Endothelial cell of umbilical vein (primary cell): ENCODE data around the gene CCDC88B. TPM values are rescaled to one million over a fixed set of nuclear protein-coding genes. Genes with fewer than 3 reads are reported as not detected.

Experiments used
- BruUV-seq: library from RNA; stranded (reverse); fragments of 400-500 nt; replicated peaks from 2 replicates; lab custom pipeline; 2021; lab: Mats Ljungman, UMichigan
- CTCF ChIA-PET: fragments of 300-600, 350-600 bp; sonication (Branson Sonifier 250); formaldehyde crosslinking; loops from one replicate; lab custom pipeline; 2021; ENCODE audit warnings: antibody characterized with exemption, inconsistent platforms; lab: Charles Lee
- POLR2A ChIA-PET: fragments of 300-600, 350-600 bp; sonication (Branson Sonifier 250); formaldehyde crosslinking; loops from one replicate; lab custom pipeline; 2021; ENCODE audit warnings: antibody characterized with exemption, inconsistent platforms; lab: Charles Lee
- DNase-seq: peaks from one replicate; pipeline ENCODE4 v3.0.0-alpha.2; 2011; ENCODE audit warnings: low read depth, low spot score
- FAIRE-seq: peaks from 2 replicates; lab custom pipeline; 2011; peaks lifted over from hg19 to GRCh38; lab: Jason Lieb, UNC
- H2AFZ ChIP-seq: 2 replicates; pipeline ENCODE4 v1.6.0; 2012; ENCODE audit warnings: low read depth, low read length, control low read depth, inconsistent platforms
- H3K27ac ChIP-seq: 2 replicates; pipeline ENCODE4 v1.5.1; 2011; ENCODE audit warnings: low read depth, mild to moderate bottlenecking, control low read depth, low read length, moderate library complexity; ENCODE audit not compliant: insufficient read depth
- H3K27me3 ChIP-seq, 2 experiments: 2 replicates each; pipeline versions ENCODE4 v1.6.0 to v1.6.1; 2011; ENCODE audit warnings: low read length in 2 of 2, mixed read lengths in 1 of 2; ENCODE audit not compliant: control insufficient read depth in 2 of 2, insufficient read depth in 2 of 2
- H3K36me3 ChIP-seq, 2 experiments: 2 replicates in 1 of 2; 3 replicates in 1 of 2; pipeline ENCODE4 v1.5.1; 2011; ENCODE audit warnings: low read length in 2 of 2, mild to moderate bottlenecking in 1 of 2, moderate library complexity in 1 of 2; ENCODE audit not compliant: control insufficient read depth in 2 of 2, insufficient read depth in 2 of 2; ENCODE audit errors: extremely low read depth in 1 of 2
- H3K4me1 ChIP-seq: 3 replicates; pipeline ENCODE4 v1.5.1; 2011; ENCODE audit warnings: mild to moderate bottlenecking, low read length; ENCODE audit not compliant: control insufficient read depth, insufficient read depth; ENCODE audit errors: extremely low read depth
- H3K4me2 ChIP-seq: 2 replicates; pipeline ENCODE4 v1.6.1; 2011; ENCODE audit warnings: low read length, control low read depth, mixed read lengths; ENCODE audit not compliant: insufficient read depth
- H3K4me3 ChIP-seq, 3 experiments: fragments of 200-600 bp in 1 of 3; sonication (generic), shearing (Covaris generic) in 1 of 3; replicated peaks in 1 of 3; 2 replicates each; pipeline ENCODE4 v1.5.1; 2011 to 2016; ENCODE audit warnings: control low read depth in 3 of 3, low read length in 3 of 3, mild to moderate bottlenecking in 2 of 3, inconsistent platforms in 1 of 3, low read depth in 1 of 3, moderate library complexity in 1 of 3; ENCODE audit not compliant: insufficient read depth in 1 of 3
- H3K79me2 ChIP-seq: 2 replicates; pipeline ENCODE4 v1.6.0; 2012; ENCODE audit warnings: low read length, inconsistent platforms; ENCODE audit not compliant: control insufficient read depth, insufficient read depth
- H3K9ac ChIP-seq: replicated peaks from 2 replicates; pipeline ENCODE3; 2011; ENCODE audit warnings: low read length, control low read depth; ENCODE audit not compliant: insufficient read depth; ENCODE audit errors: extremely low read depth
- H3K9me1 ChIP-seq: replicated peaks from 3 replicates; pipeline ENCODE4 v1.6.0; 2011; ENCODE audit warnings: mild to moderate bottlenecking, low read length; ENCODE audit not compliant: control insufficient read depth, insufficient read depth; ENCODE audit errors: extremely low read depth
- H3K9me3 ChIP-seq: replicated peaks from 2 replicates; pipeline ENCODE4 v1.5.1; 2012; ENCODE audit warnings: low read length, inconsistent platforms; ENCODE audit not compliant: control insufficient read depth, insufficient read depth
- H4K20me1 ChIP-seq: replicated peaks from 2 replicates; pipeline ENCODE3; 2011; ENCODE audit warnings: mild to moderate bottlenecking, low read length; ENCODE audit not compliant: control insufficient read depth, insufficient read depth; ENCODE audit errors: extremely low read depth
- EZH2 ChIP-seq: IDR thresholded peaks from 2 replicates; pipeline ENCODE4 v1.6.1; 2012; ENCODE audit warnings: borderline replicate concordance, low read depth, mild to moderate bottlenecking, moderate library complexity, low read length, inconsistent platforms; ENCODE audit not compliant: severe bottlenecking
- FOS ChIP-seq: IDR thresholded peaks from 2 replicates; pipeline ENCODE4 v1.6.1; 2011; ENCODE audit warnings: mild to moderate bottlenecking, low read length, moderate library complexity, borderline replicate concordance; ENCODE audit not compliant: insufficient read depth
- GATA2 ChIP-seq: IDR thresholded peaks from 2 replicates; pipeline ENCODE4 v1.7.0; 2011; ENCODE audit warnings: low read depth, mild to moderate bottlenecking, moderate library complexity, mixed read lengths, low read length; ENCODE audit not compliant: insufficient read length, insufficient read depth
- JUN ChIP-seq: IDR thresholded peaks from 2 replicates; pipeline ENCODE4 v1.6.1; 2011; ENCODE audit warnings: borderline replicate concordance, low read depth; ENCODE audit not compliant: insufficient read length, insufficient read depth
- MYC ChIP-seq: IDR thresholded peaks from one replicate; pipeline ENCODE4 v1.6.1; 2011; ENCODE audit warnings: mild to moderate bottlenecking, low read depth, low read length
- POLR2A ChIP-seq: IDR thresholded peaks from 2 replicates; pipeline ENCODE4 v1.6.1; 2012; ENCODE audit warnings: low read depth, mild to moderate bottlenecking, control low read depth, low read length
- POLR2AphosphoS5 ChIP-seq: IDR thresholded peaks from 2 replicates; pipeline ENCODE4 v1.6.1; 2012; ENCODE audit warnings: low read depth, mild to moderate bottlenecking, control low read depth, low read length, moderate library complexity; ENCODE audit not compliant: insufficient read depth
- dilution Hi-C: fragments of 300-500 bp; cut with MboI; formaldehyde crosslinking; loops from one replicate; pipeline ENCODE4 v1.15.0; 2019; ENCODE audit warnings: low sequenced_read_pairs; ENCODE audit not compliant: extremely low pct_ligation_motif_present
- intact Hi-C: fragments of 100-400 bp; cut with micrococcal nuclease; formaldehyde crosslinking; loops from one replicate; pipeline ENCODE4 v1.10.0; 2022
- polyA plus RNA-seq, 4 experiments: library from polyadenylated mRNA; depleted of rRNA in 3 of 4; stranded (reverse) in 3 of 4; unstranded in 1 of 4; fragments of >200 nt; gene quantifications; 2 replicates each; pipeline versions ENCODE4 v1.2.1 to v1.2.3, GENCODE V29; 2011 to 2012; ENCODE audit warnings: missing spikeins in 1 of 4
- total RNA-seq: library from RNA; stranded (reverse); gene quantifications from 2 replicates; pipeline ENCODE4 v1.2.3, GENCODE V29; 2021
- TF ChIP-seq, protein P1 (sequence below), 2 donors: IDR thresholded peaks; 1 replicate in 1 of 2; 2 replicates in 1 of 2; pipeline ENCODE4 v1.5.1; 2011; ENCODE audit warnings: low read length in 2 of 2, mild to moderate bottlenecking in 2 of 2, moderate library complexity in 2 of 2, control low read depth in 1 of 2, inconsistent platforms in 1 of 2, low read depth in 1 of 2; ENCODE audit not compliant: insufficient read depth in 1 of 2; ENCODE audit errors: extremely low read depth in 1 of 2
- TF ChIP-seq, protein P2 (sequence below): IDR thresholded peaks from 2 replicates; pipeline ENCODE4 v1.6.1; 2011; ENCODE audit not compliant: insufficient read depth, insufficient read length

Gene CCDC88B
- total and polyA plus RNA-seq, 2 donors (not counting 3 experiments of a cell fraction or from before 2014, with no cell fraction given), result 1.8 to 2.7 TPM

DNA sequence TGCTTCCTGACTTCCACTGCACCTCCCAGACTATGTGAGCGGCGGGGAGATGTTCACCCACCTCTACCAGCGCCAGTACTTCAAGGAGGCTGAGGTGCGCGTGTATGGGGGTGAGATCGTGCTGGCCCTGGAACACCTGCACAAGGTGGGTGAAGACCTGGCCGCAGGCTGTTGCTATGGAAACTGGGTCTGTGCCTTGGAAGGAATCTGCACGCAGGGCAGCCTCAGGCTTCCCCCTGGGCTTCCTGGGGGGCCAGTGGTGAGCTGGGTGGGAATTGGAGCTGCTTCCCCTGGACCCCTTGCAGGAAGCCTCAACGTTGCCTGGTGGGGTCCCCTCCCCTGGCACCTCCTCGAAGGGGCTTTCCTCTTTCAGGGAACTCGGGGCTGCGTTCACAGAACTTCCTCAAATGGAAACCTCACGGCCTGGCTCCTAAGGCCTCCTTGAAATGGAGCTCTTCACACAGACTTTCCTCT is 20.5 kb downstream of the CCDC88B start:
- Histone ChIP-seq H3K79me2 (peaks cover 10% of the 10 kb centered on the region), H3K4me1 (peaks cover 19% of the 10 kb centered on the region), H3K4me2 (no peak overlapping the region), H3K9ac (no peak overlapping the region), H3K9me1 (no peaks in the 10 kb centered on the region), H4K20me1 (no peaks in the 10 kb centered on the region), H3K36me3 (peaks cover 5 to 21% of the 10 kb centered on the region in 2 experiments), H3K4me3 (no peak overlapping the region), H3K27ac (no peak overlapping the region), H2AFZ (no peak overlapping the region), H3K27me3 (no peaks in the 10 kb centered on the region), H3K9me3 (no peaks in the 10 kb centered on the region)
- no TSS peak for BruUV-seq
- no peak for TF ChIP-seq FOS
- TF ChIP-seq, protein P1, sequence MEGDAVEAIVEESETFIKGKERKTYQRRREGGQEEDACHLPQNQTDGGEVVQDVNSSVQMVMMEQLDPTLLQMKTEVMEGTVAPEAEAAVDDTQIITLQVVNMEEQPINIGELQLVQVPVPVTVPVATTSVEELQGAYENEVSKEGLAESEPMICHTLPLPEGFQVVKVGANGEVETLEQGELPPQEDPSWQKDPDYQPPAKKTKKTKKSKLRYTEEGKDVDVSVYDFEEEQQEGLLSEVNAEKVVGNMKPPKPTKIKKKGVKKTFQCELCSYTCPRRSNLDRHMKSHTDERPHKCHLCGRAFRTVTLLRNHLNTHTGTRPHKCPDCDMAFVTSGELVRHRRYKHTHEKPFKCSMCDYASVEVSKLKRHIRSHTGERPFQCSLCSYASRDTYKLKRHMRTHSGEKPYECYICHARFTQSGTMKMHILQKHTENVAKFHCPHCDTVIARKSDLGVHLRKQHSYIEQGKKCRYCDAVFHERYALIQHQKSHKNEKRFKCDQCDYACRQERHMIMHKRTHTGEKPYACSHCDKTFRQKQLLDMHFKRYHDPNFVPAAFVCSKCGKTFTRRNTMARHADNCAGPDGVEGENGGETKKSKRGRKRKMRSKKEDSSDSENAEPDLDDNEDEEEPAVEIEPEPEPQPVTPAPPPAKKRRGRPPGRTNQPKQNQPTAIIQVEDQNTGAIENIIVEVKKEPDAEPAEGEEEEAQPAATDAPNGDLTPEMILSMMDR (IDR thresholded peaks at IDR 0.05; ENCODE audit: extremely low read depth in 1 of 2, insufficient read depth in 1 of 2, low read depth in 1 of 2, low read length in 2 of 2), result no peak
- no peak for TF ChIP-seq MYC
- TF ChIP-seq, protein P2, sequence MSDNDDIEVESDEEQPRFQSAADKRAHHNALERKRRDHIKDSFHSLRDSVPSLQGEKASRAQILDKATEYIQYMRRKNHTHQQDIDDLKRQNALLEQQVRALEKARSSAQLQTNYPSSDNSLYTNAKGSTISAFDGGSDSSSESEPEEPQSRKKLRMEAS, result no peak
- no peak for TF ChIP-seq GATA2
- no peak for TF ChIP-seq POLR2A
- no peak for TF ChIP-seq EZH2
- TF ChIP-seq POLR2AphosphoS5, result no peak
- TF ChIP-seq JUN, result no peak
- intact Hi-C loops (no loop called here), dilution Hi-C loops (no loop called here)
- no peak for DNase-seq
- POLR2A ChIA-PET, result no interaction called here
- CTCF ChIA-PET, result interaction anchor here (0.6 to 1.5 kb wide), 5 partner anchors 8 to 59 kb away, joined by 3 to 5 read pairs (median 3); partner anchors contain the start of genes PRDX5 and TRMT112
- FAIRE-seq, result no peak
